ENCODE data around the gene UST. TPM values are rescaled to one million over a fixed set of nuclear protein-coding genes. Genes with fewer than 3 reads are reported as not detected.

Gene UST
- polyA plus RNA-seq, 1 donor (not counting 4 experiments of a cell fraction or from before 2014, with no cell fraction given), result 6.1 TPM

DNA sequence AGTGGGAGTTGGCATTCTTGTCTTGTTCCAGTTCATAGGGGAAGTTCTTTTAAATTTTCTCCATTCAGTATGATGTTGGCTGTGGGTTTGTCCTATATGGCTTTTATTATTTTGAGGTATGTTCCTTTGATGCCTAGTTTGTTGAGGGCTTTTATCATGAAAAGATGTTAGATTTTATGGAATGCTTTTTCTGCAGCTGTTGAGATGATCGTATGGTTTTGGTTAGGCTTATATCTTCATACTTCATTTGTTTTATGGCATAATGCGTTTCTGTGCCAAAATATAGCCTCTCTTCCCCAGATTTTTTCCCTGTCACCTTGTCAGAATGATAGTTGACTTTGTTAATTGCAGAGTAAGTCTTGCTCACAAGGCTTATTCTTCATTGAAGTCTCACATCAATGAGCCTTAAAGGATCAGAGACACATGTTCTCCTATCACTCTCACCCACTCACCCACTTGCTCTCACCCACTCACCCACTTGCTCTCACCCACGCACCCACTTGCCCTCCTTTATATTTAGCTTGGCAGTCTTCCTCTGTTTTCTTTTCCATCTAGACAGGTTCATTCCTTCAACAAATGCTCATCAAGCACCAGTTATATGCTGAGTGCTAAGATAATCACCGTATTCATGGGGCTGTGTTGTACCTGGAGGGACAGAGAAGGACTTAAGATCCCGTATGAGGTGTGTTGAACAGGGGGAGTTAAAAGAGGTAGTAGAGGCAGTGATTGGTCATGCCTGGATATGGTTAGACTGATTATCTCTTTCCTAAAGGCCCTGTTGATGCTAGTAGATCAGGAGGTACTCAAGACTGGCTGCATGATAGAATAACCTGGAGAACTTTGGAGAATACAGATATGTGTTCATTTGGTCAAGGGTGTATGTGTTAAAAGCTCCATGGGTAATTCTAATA, 19.3 kb downstream of the UST start:
- H2AFZ ChIP-seq (ENCODE audit: control insufficient read depth, low read length), result no peak overlapping the region
- H3K27ac ChIP-seq (ENCODE audit: control insufficient read depth, insufficient read depth, low read length), result no peak overlapping the region
- no peaks in the 10 kb centered on the region for H3K9me1 ChIP-seq (ENCODE audit: control insufficient read depth, extremely low read depth, insufficient read depth, low read length)
- H3K27me3 ChIP-seq (ENCODE audit: control insufficient read depth, extremely low read depth, insufficient read depth, low read length), result no peaks in the 10 kb centered on the region
- H3K4me1 ChIP-seq (ENCODE audit: control insufficient read depth, extremely low read depth, insufficient read depth, low read length), result peaks cover 8% of the 10 kb centered on the region
- no peaks in the 10 kb centered on the region for H4K20me1 ChIP-seq (ENCODE audit: control insufficient read depth, extremely low read depth, insufficient read depth, low read length)
- H3K9me3 ChIP-seq (ENCODE audit: control insufficient read depth, low read depth, low read length), result no peaks in the 10 kb centered on the region
- no peaks in the 10 kb centered on the region for H3K36me3 ChIP-seq (ENCODE audit: control insufficient read depth in 2 of 2, extremely low read depth in 1 of 2, insufficient read depth in 2 of 2, low read length in 2 of 2)
- TF ChIP-seq, protein P1, sequence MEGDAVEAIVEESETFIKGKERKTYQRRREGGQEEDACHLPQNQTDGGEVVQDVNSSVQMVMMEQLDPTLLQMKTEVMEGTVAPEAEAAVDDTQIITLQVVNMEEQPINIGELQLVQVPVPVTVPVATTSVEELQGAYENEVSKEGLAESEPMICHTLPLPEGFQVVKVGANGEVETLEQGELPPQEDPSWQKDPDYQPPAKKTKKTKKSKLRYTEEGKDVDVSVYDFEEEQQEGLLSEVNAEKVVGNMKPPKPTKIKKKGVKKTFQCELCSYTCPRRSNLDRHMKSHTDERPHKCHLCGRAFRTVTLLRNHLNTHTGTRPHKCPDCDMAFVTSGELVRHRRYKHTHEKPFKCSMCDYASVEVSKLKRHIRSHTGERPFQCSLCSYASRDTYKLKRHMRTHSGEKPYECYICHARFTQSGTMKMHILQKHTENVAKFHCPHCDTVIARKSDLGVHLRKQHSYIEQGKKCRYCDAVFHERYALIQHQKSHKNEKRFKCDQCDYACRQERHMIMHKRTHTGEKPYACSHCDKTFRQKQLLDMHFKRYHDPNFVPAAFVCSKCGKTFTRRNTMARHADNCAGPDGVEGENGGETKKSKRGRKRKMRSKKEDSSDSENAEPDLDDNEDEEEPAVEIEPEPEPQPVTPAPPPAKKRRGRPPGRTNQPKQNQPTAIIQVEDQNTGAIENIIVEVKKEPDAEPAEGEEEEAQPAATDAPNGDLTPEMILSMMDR (optimal IDR thresholded peaks at IDR 0.05 in 1 of 3, IDR thresholded peaks at IDR 0.05 in 1 of 3, conservative IDR thresholded peaks at IDR 0.05 in 1 of 3; ENCODE audit: extremely low read depth in 1 of 3, insufficient read depth in 2 of 3, low read length in 3 of 3), result no peak
- TF ChIP-seq EZH2 (IDR thresholded peaks at IDR 0.05; ENCODE audit: low read length), result no peak
- DNase-seq (ENCODE audit: low read depth, low spot score) (no peak), FAIRE-seq (no peak)
- H3K4me3 ChIP-seq (ENCODE audit: control insufficient read depth in 2 of 3, extremely low read depth in 1 of 3, insufficient read depth in 2 of 3, low read depth in 1 of 3, low read length in 3 of 3), result no peak overlapping the region
- no peak overlapping the region for H3K4me2 ChIP-seq (ENCODE audit: control insufficient read depth, extremely low read depth, insufficient read depth, low read depth, low read length)
- dilution Hi-C loops (cut with MboI; ENCODE audit: extremely low pct_ligation_motif_present, low sequenced_read_pairs), result no loop called here
- no peak overlapping the region for H3K9ac ChIP-seq (ENCODE audit: control insufficient read depth, extremely low read depth, insufficient read depth, low read length)
- H3K79me2 ChIP-seq (ENCODE audit: control insufficient read depth, insufficient read depth, low read length), result no peaks in the 10 kb centered on the region

GRCh38 chr6:148768646-148769270, 21.9 kb downstream of the UST start:
- Histone ChIP-seq H3K36me3 (ENCODE audit: control insufficient read depth in 2 of 2, extremely low read depth in 1 of 2, insufficient read depth in 2 of 2, low read length in 2 of 2) (no peaks in the 10 kb centered on the region), H3K4me3 (ENCODE audit: control insufficient read depth in 2 of 3, extremely low read depth in 1 of 3, insufficient read depth in 2 of 3, low read depth in 1 of 3, low read length in 3 of 3) (no peak overlapping the region), H2AFZ (ENCODE audit: control insufficient read depth, low read length) (no peak overlapping the region), H3K27me3 (ENCODE audit: control insufficient read depth, extremely low read depth, insufficient read depth, low read length) (no peaks in the 10 kb centered on the region), H3K4me1 (ENCODE audit: control insufficient read depth, extremely low read depth, insufficient read depth, low read length) (peaks cover 2% of the 10 kb centered on the region), H3K9me3 (ENCODE audit: control insufficient read depth, low read depth, low read length) (no peaks in the 10 kb centered on the region), H3K4me2 (ENCODE audit: control insufficient read depth, extremely low read depth, insufficient read depth, low read depth, low read length) (no peak overlapping the region), H3K9me1 (ENCODE audit: control insufficient read depth, extremely low read depth, insufficient read depth, low read length) (no peaks in the 10 kb centered on the region), H4K20me1 (ENCODE audit: control insufficient read depth, extremely low read depth, insufficient read depth, low read length) (no peaks in the 10 kb centered on the region), H3K79me2 (ENCODE audit: control insufficient read depth, insufficient read depth, low read length) (no peaks in the 10 kb centered on the region), H3K27ac (ENCODE audit: control insufficient read depth, insufficient read depth, low read length) (no peak overlapping the region), H3K9ac (ENCODE audit: control insufficient read depth, extremely low read depth, insufficient read depth, low read length) (no peak overlapping the region)
- FAIRE-seq, result no peak
- DNase-seq (ENCODE audit: low read depth, low spot score), result no peak
- no peak for TF ChIP-seq EZH2 (IDR thresholded peaks at IDR 0.05; ENCODE audit: low read length)
- TF ChIP-seq, protein P1 (optimal IDR thresholded peaks at IDR 0.05 in 1 of 3, IDR thresholded peaks at IDR 0.05 in 1 of 3, conservative IDR thresholded peaks at IDR 0.05 in 1 of 3; ENCODE audit: extremely low read depth in 1 of 3, insufficient read depth in 2 of 3, low read length in 3 of 3), result no peak
- dilution Hi-C loops (cut with MboI; ENCODE audit: extremely low pct_ligation_motif_present, low sequenced_read_pairs), result no loop called here
